K562 (cell line): ENCODE measurements around the gene FGF14. TPM values are rescaled to one million over a fixed set of nuclear protein-coding genes. Genes with fewer than 3 reads are reported as not detected.

ENCODE experiments used
- ARNT ChIP-seq, 2 experiments: fragments of 450-650 bp; IDR thresholded peaks; 2 replicates each; pipeline ENCODE4 v1.6.1; 2016; ENCODE audit warnings: mild to moderate bottlenecking in 1 of 2
- CHD7 ChIP-seq: fragments of 200-600 bp; sonication (generic); IDR thresholded peaks from one replicate; pipeline ENCODE4 v1.6.1; 2012; ENCODE audit warnings: mild to moderate bottlenecking, low read depth, low read length, inconsistent platforms
- GABPA ChIP-seq: fragments of 200-800 bp; sonication (Bioruptor generic); conservative IDR thresholded peaks from 2 replicates; pipeline ENCODE4 v1.6.1; 2016; ENCODE audit warnings: low read depth, missing genetic modification characterization, missing compliant biosample characterization
- MCM5 ChIP-seq: fragments of 450-650 bp; IDR thresholded peaks from 2 replicates; pipeline ENCODE4 v1.6.1; 2016; ENCODE audit warnings: low read depth
- MGA ChIP-seq: fragments of 450-650 bp; IDR thresholded peaks from 2 replicates; pipeline ENCODE4 v1.6.1; 2016; ENCODE audit warnings: mild to moderate bottlenecking, moderate library complexity
- RFX5 ChIP-seq: IDR thresholded peaks from 2 replicates; pipeline ENCODE4 v1.6.1; 2011; ENCODE audit warnings: low read depth, mild to moderate bottlenecking, improper control_type of control experiment, low read length
- polyA plus RNA-seq, 8 experiments: library from polyadenylated mRNA; depleted of rRNA in 4 of 8; stranded (reverse) in 5 of 8; unstranded in 3 of 8; fragments of >200 nt; fragmentation: Nextera tagmentation in 2 of 8; fragmentation: Illumina TruSeq in 1 of 8; extraction: Ambion mirVana in 2 of 8; extraction: Trizol in 1 of 8; gene quantifications; 2 replicates each; pipeline versions ENCODE4 v1.2.1 to v1.2.3, GENCODE V29; 2011 to 2014; ENCODE audit warnings: inconsistent platforms in 1 of 8, missing spikeins in 1 of 8
- total RNA-seq, 7 experiments: library from RNA; depleted of rRNA in 6 of 7; stranded (reverse); fragments of >200 nt in 6 of 7; fragmentation: Illumina TruSeq in 2 of 7; extraction: Trizol in 2 of 7; gene quantifications; 2 replicates each; pipeline versions ENCODE4 v1.2.1 to v1.2.3, GENCODE V29; 2011 to 2021; ENCODE audit warnings: low replicate concordance in 1 of 7

The FGF14 gene
- total and polyA plus RNA-seq, 9 of the 15 experiments (the other 6 are each of a cell fraction or from before 2014, with no cell fraction given) = not detected

- TF ChIP-seq CHD7 (no peak), ARNT (IDR thresholded peaks at IDR 0.05) (no peak), GABPA (no peak), MCM5 (no peak), MGA (no peak), RFX5 (no peak)
Measured at GRCh38 chr13:102049853-102050252, 352.0 kb downstream of the FGF14 start (continued).
